Activated CD4-positive, alpha-beta T cell treated with anti-CD3 and anti-CD28 coated beads, Interleukin-2, amount 10 ng/mL, durations not matched to agents 24 days and 14 days (primary cell): ENCODE results near the gene EAF1. TPM values are rescaled to one million over a fixed set of nuclear protein-coding genes. Genes with fewer than 3 reads are reported as not detected.
"Not testable (repeated sequence)": the region's sequence is repeated elsewhere in the genome, so short reads cannot be mapped to it uniquely, and the experiment has no call there.

Experiments used
- DNase-seq: peaks from one replicate; pipeline ENCODE4 v3.0.0; 2022
- H3K27ac Mint-ChIP-seq: one replicate; pipeline ENCODE4 v1.8.0; 2022; ENCODE audit warnings: mild to moderate bottlenecking, mixed read lengths
- H3K27me3 Mint-ChIP-seq: one replicate; pipeline ENCODE4 v1.8.0; 2022; ENCODE audit warnings: mixed read lengths
- H3K36me3 Mint-ChIP-seq: one replicate; pipeline ENCODE4 v1.8.0; 2022; ENCODE audit warnings: low read depth, mild to moderate bottlenecking, mixed read lengths
- H3K4me1 Mint-ChIP-seq: one replicate; pipeline ENCODE4 v1.8.0; 2021; ENCODE audit warnings: mixed read lengths
- H3K4me3 Mint-ChIP-seq: one replicate; pipeline ENCODE4 v1.8.0; 2022; ENCODE audit warnings: mild to moderate bottlenecking, moderate library complexity, mixed read lengths
- H3K9me3 Mint-ChIP-seq: one replicate; pipeline ENCODE4 v1.8.0; 2021; ENCODE audit warnings: mixed read lengths
- intact Hi-C: fragments of 100-400 bp; cut with micrococcal nuclease; formaldehyde crosslinking; loops from one replicate; pipeline ENCODE4 v1.15.1; 2023
- total RNA-seq: library from RNA; stranded (reverse); gene quantifications from 2 replicates; pipeline ENCODE4 v1.2.3, GENCODE V29; 2022

EAF1 gene
- total RNA-seq, 1 donor from 2014 or later = 24.2 TPM

DNA sequence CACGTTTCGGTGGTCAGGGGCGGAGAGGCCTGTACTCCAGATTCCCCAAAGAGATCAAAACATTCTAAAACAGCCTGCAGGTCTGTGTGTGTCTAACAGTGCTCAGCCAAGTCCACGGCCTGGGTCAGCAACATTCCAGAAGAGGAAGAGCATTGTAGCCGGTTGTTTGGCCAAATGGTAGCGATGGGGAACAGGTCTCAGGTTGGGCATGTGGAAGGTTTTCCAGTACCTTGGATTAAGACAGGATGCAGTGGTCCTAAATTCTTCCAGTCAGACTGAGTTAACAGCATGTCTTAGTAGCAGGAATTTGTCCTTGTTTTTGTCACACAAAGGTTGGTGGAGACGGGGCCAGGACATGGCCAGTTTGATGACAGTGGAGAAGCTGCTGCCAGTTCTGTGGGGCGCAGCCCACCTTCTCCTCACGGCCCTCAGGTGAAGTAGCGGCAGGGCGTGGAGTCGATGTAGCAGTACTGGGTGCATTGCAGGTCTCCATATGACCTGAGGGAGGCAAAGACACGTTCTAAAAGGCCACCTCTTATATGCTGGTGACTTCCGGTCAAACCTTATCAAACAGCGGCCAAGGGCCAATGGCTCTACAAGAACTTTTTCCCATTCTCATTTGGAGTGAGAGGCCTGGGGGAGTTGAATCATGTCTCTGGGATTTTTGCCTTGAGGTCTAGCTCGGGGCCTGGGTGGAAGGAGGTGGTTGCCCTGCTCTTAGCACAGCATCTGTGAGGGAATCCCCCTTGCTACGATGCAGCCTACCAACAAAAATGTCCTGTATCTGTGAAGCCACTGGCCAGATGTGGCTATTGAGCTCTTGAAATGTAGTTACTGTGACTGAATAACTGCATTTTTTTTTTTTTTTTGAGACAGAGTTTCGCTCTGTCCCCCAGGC lies 24.1 kb downstream of the EAF1 start:
- intact Hi-C loops = no loop called here
- DNase-seq = no peak
- H3K36me3 Mint-ChIP-seq = peaks cover 6% of the 10 kb centered on the region
- H3K27ac Mint-ChIP-seq = no peak overlapping the region
- peaks cover 2% of the 10 kb centered on the region for H3K4me1 Mint-ChIP-seq
- no peak overlapping the region for H3K4me3 Mint-ChIP-seq
- no peaks in the 10 kb centered on the region for H3K27me3 Mint-ChIP-seq
- H3K9me3 Mint-ChIP-seq = no peaks in the 10 kb centered on the region

DNA sequence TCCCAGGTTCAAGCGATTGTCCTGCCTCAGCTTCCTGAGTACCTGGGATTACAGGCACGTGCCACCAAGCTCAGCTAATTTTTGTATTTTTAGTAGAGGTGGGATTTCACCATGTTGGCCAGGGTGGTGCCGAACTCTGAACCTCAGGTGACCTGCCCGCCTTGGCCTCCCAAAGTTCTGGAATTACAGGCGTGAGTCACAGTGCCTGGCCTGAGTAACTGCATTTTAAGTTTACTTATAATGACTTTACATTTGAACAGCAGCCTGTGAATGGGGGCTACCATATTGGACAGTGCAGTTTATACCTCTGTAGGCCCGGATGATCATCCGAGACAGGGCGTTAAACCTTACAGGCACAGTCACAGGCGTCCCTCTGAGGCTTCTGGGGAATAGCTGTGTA lies 24.8 kb downstream of the EAF1 start:
- no peaks in the 10 kb centered on the region for H3K9me3 Mint-ChIP-seq
- peaks cover 2% of the 10 kb centered on the region for H3K4me1 Mint-ChIP-seq
- H3K4me3 Mint-ChIP-seq = no peak overlapping the region
- intact Hi-C loops = no loop called here
- DNase-seq = no peak
- H3K27me3 Mint-ChIP-seq = no peaks in the 10 kb centered on the region
- no peak overlapping the region for H3K27ac Mint-ChIP-seq
- H3K36me3 Mint-ChIP-seq = peaks cover 6% of the 10 kb centered on the region

DNA sequence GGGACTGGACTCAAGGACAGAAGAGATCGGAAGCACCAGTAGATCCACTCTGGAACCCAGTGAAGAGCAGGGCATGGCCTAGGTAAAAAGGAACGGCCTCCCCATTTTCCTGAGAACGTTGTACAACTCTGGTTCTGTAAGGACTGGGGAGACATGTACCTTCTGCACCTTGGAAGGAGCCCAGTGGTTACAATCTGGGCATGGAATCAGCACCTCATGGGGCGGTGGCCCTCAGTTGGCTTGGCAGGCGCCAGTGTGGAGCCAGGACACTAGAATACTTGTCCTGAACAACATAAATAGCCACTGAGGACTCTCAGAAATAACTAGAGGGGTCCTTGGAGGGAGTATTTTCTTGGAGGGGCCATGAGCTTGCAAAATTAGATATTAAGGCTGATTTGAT lies 25.6 kb downstream of the EAF1 start:
- Mint-ChIP-seq H3K27ac (no peak overlapping the region), H3K4me1 (peaks cover 2% of the 10 kb centered on the region), H3K9me3 (no peaks in the 10 kb centered on the region), H3K36me3 (peaks cover 6% of the 10 kb centered on the region), H3K4me3 (no peak overlapping the region), H3K27me3 (no peaks in the 10 kb centered on the region)
- DNase-seq = no peak
- intact Hi-C loops = no loop called here

DNA sequence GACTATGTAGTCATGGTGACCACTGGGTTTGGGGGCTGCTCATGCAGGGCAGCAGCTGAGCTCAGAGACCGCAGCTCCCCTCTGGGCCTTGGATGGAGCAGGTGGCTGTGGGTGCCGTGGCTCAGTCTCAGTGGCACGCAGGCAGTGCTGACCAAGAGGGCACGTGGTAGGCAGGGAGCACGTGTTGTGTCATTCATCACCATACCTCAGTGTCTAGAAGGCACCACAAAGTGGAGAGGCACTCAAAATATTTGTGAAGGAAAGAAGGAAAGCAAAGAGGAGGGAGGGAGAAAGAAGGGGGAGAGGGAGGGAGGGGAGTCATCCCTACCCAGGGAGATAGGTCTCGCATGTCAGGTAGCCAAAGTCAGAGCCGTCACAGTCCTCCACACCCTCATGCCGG lies 26.1 kb downstream of the EAF1 start:
- Mint-ChIP-seq H3K4me1 (peaks cover 5% of the 10 kb centered on the region), H3K27me3 (no peaks in the 10 kb centered on the region), H3K36me3 (peaks cover 9% of the 10 kb centered on the region), H3K9me3 (peaks cover 4% of the 10 kb centered on the region), H3K4me3 (no peak overlapping the region), H3K27ac (no peak overlapping the region)
- intact Hi-C loops = no loop called here
- DNase-seq = no peak

DNA sequence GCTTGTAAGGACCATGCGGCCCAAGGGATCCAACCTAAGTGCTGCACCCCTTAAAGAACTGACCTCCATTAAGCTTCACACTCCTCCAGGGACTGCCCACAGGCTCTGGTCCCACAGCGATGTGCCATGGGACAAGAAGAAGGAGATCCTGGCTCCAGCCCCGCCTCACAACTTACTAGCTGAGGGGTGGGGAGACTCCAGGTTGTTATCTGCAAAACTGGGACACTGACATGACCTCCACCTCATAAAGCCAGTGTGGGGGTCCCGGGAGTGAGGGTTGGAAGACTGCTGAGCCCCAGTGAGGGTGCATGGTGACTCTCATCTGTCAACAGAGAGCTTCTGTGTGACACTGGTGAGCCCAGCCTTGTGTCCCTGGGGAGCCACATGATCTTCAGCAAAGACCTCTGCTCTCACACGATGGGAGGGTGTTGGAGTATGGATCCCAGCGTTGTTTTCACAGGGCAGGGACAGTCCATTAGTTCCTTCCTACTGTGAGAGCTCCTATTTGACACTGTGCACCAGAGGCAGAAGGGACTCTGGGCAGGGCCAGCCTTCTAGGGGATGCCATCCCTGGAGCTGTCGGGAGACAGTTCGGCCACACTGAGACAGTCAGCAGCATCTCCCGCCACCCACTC lies 26.7 kb downstream of the EAF1 start:
- peaks cover 4% of the 10 kb centered on the region for H3K9me3 Mint-ChIP-seq
- H3K4me1 Mint-ChIP-seq = peaks cover 5% of the 10 kb centered on the region
- intact Hi-C loops = no loop called here
- no peak for DNase-seq
- peaks cover 9% of the 10 kb centered on the region for H3K36me3 Mint-ChIP-seq
- H3K4me3 Mint-ChIP-seq = no peak overlapping the region
- H3K27ac Mint-ChIP-seq = no peak overlapping the region
- no peaks in the 10 kb centered on the region for H3K27me3 Mint-ChIP-seq

DNA sequence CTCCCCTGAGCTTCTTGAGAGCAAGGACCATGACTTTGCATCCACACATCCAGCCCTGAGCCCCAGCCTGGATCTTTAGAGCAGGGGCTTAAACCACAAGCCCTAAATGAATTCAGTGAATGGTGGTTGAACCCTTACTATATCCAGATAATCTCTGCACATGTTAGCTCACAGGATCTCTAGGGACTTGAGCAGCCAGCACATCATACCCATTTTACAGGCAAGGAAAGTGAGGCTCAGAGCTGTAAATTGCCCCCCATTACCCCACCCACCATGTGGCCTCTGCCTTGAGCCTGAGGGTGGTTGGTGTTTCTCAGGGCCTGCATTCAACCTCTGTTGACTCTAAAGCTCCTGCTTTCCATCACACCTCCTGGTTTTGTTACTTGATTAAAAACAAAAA lies 27.6 kb downstream of the EAF1 start:
- Mint-ChIP-seq H3K27me3 (no peaks in the 10 kb centered on the region), H3K27ac (no peak overlapping the region), H3K4me3 (no peak overlapping the region)

DNA sequence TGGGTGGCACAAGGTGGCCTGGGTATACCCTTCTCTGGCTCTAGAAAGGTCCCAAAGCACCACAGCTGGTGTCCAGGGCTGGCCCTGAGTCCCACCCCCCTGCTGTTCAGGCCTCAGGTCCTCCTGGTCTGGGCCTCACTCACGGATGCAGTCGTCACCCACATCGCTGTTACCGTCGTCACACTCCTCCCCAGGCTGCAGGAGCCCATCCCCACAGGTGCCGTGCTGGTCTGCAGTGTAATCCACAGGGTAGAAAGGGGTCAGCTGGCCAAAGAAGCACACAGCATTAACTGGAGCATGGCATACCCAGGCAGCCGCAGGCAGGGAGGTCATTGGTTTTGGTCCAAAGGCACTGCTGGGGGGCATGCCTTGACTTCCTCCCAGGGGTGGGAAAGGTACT lies 28.4 kb downstream of the EAF1 start:
- intact Hi-C loops = no loop called here
- Mint-ChIP-seq H3K4me1 (peaks cover 12% of the 10 kb centered on the region), H3K36me3 (peaks cover 6% of the 10 kb centered on the region), H3K27me3 (no peaks in the 10 kb centered on the region), H3K4me3 (no peak overlapping the region), H3K27ac (no peak overlapping the region), H3K9me3 (peaks cover 4% of the 10 kb centered on the region)
- no peak for DNase-seq

More for the DNA sequence above, 27.6 kb downstream of the EAF1 start:
- Mint-ChIP-seq H3K9me3 (peaks cover 4% of the 10 kb centered on the region), H3K4me1 (peaks cover 7% of the 10 kb centered on the region), H3K36me3 (peaks cover 9% of the 10 kb centered on the region)
- no peak for DNase-seq
- intact Hi-C loops = no loop called here

DNA sequence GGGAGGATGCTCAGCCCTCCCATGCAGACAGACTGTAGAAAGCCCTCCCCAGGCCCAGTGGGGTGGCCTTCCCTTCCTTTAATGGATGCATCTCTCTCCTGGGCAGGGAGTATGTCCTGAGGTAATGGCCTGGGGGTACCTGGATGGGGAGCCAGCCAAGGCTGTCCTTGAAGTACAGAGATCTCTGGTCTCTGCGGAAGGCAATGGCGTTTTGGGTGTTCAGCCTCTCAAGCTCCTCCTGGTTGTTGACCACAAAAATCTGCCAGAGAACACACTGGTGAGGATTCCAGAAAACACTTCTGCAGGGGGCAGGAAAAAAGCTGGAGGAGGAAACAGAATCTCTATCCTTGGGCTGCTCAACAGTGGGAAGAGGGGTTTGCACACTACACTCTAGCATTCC lies 28.9 kb downstream of the EAF1 start:
- Mint-ChIP-seq H3K27ac (no peak overlapping the region), H3K9me3 (peaks cover 4% of the 10 kb centered on the region), H3K4me3 (no peak overlapping the region), H3K36me3 (peaks cover 4% of the 10 kb centered on the region), H3K27me3 (no peaks in the 10 kb centered on the region), H3K4me1 (peaks cover 15% of the 10 kb centered on the region)
- intact Hi-C loops = no loop called here
- no peak for DNase-seq

DNA sequence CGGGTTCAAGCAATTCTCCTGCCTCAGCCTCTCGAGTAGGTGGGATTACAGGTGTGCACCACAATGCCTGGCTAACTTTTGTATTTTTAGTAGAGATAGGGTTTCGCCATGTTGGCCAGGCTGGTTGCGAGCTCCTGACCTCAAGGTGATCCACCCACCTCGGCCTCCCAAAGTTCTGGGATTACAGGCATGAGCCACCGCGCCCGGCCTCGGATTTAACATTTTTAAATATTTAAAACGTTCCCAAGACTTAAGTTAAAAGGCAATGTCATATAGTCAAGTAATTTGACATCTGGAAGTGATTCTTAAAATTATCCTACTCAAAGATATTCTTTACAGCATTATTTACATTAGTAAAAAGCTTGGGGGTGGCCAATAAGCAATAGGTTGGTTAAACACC lies 29.5 kb downstream of the EAF1 start:
- H3K36me3 Mint-ChIP-seq, H3K27ac Mint-ChIP-seq, H3K9me3 Mint-ChIP-seq, intact Hi-C loops, H3K4me3 Mint-ChIP-seq, H3K27me3 Mint-ChIP-seq, DNase-seq: not testable (repeated sequence)
- peaks cover 18% of the 10 kb centered on the region for H3K4me1 Mint-ChIP-seq

DNA sequence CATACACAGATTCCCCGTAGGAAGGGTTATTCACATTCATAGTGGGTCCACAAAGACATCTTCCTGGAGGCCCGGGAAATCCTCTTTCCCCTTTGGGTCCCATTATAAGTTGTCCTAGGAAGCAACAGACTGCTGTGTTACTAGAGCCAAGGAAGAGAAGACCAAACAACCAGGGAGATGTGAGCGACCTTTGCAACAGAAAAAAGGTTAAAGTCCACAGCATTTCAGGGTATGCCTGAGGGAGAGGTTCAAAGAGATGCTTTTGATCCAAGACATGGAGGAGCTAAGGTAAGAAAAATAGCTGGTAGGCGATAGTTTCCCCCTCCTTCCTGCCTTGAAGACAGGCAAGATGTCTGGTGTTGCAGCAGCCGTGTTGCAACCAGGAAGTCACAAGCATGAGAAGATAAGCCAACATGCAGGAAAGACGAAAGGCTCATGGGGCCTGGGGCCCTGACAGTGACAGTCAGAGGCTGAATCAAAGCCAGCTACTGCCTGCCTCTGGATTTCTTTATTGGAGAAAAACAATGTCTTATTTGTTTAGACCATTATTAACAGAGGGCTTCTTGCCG lies 30.9 kb downstream of the EAF1 start:
- Mint-ChIP-seq H3K27me3 (no peaks in the 10 kb centered on the region), H3K9me3 (peaks cover 4% of the 10 kb centered on the region), H3K36me3 (peaks cover 4% of the 10 kb centered on the region), H3K4me1 (peaks cover 26% of the 10 kb centered on the region), H3K27ac (no peak overlapping the region), H3K4me3 (no peak overlapping the region)
- no peak for DNase-seq
- intact Hi-C loops = no loop called here

DNA sequence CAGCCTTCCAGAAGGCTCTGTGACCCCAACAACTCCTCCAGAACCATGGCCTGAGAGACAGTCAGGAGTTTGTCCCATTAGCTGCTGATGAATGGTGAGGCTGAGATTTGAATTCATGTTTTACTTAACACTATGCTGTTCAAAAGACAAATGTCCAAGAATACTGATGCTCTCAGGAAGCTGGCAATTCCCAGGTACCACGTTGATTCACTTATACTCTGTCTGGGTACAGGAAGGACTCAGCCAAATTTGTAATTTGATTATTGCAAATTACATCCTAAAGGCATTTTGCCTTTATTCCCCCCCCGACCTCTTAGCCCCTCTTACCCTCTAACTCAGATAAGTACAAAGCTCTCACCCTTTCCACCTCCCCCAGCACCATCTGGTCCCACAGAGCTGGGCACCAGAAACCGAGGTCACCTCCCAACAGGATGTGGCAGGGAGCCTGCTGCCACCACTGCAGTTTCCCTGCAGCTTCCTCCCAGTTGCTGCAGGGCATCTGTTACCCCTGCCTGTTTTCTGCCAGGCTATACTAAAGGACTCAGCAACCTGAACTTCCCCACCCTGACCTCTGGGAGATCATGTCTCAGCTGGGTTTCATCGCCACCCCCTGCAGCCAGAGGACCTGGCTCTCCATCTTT lies 33.6 kb downstream of the EAF1 start:
- H3K36me3 Mint-ChIP-seq = peaks cover 4% of the 10 kb centered on the region
- intact Hi-C loops = no loop called here
- peaks cover 4% of the 10 kb centered on the region for H3K9me3 Mint-ChIP-seq
- H3K4me3 Mint-ChIP-seq = no peak overlapping the region
- DNase-seq = peak; percentile 68
- H3K27me3 Mint-ChIP-seq = no peaks in the 10 kb centered on the region
- H3K4me1 Mint-ChIP-seq = peaks cover 26% of the 10 kb centered on the region
- peak overlapping the region; percentile 52 for H3K27ac Mint-ChIP-seq

DNA sequence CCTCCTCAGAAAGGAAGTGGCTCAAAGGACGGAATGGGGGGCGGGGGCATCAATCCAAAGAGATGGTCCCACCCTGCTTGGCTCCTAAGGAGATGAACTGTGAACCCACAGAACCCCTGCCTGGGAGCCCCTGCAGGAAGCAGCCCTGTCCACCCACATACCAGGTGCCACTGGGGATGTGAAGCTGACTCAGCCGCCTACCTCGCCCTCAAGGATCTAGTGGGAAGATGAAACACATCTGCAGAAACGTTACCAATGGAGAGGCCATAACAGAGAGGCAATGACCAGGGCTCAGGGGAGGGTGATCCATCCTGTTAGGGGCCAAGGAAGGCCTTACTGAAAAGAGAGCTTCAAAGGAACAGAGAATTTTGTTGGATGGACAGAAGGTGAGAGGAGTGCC lies 35.1 kb downstream of the EAF1 start:
- Mint-ChIP-seq H3K4me3 (no peak overlapping the region), H3K36me3 (peaks cover 4% of the 10 kb centered on the region), H3K4me1 (peaks cover 26% of the 10 kb centered on the region), H3K9me3 (peaks cover 7% of the 10 kb centered on the region), H3K27ac (peak overlapping the region; percentile 21), H3K27me3 (no peaks in the 10 kb centered on the region)
- intact Hi-C loops = no loop called here
- no peak for DNase-seq

DNA sequence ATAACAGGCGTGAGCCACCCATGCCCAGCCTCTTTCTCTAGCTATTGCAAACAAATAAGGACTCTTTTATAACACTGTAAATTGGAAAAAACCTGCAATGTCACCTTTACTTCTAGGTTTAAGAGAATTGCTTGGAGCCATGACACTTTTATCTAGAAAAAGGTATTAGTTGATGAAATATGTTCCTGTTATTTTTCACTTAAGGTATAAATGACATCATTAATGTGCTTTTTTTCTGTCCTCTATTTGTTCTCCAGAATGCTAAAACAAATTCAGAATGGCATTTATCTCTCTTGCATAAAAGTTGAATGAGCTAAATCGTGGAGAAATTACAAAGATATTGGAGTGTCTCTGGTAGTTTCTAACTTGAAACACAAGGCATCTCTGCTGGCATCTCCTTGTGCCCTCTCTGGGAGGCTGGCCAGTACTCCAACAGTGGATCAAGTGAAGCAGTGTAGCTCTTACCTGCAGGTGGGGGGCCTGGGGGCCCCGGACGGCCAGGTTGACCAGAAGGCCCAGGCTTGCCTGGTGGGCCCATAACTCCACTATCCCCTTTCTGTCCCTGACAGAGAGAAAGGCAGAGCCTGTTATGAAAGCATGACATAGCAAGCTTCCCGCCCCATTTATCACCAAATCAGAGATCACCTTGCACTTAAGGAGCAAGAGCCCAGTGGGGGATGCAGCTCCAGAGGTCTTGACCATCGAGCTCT lies 38.6 kb downstream of the EAF1 start:
- H3K4me3 Mint-ChIP-seq = no peak overlapping the region
- H3K9me3 Mint-ChIP-seq = peaks cover 3% of the 10 kb centered on the region
- intact Hi-C loops = no loop called here
- H3K4me1 Mint-ChIP-seq = peaks cover 15% of the 10 kb centered on the region
- DNase-seq = peak; percentile 53
- no peaks in the 10 kb centered on the region for H3K36me3 Mint-ChIP-seq
- H3K27me3 Mint-ChIP-seq = peaks cover 2% of the 10 kb centered on the region
- H3K27ac Mint-ChIP-seq = no peak overlapping the region
